Activated CD8-positive, alpha-beta memory T cell treated with anti-CD3 and anti-CD28 coated beads for 36 hours (primary cell): ENCODE measurements around the gene DNLZ. TPM values are rescaled to one million over a fixed set of nuclear protein-coding genes. Genes with fewer than 3 reads are reported as not detected.

Experiments used
- CTCF ChIA-PET: fragments of 350-600 bp; sonication (Branson Sonifier 250); formaldehyde crosslinking; loops from one replicate; lab custom pipeline; 2021; ENCODE audit warnings: antibody characterized with exemption; lab: Charles Lee
- POLR2A ChIA-PET: fragments of 350-600 bp; sonication (Branson Sonifier 250); formaldehyde crosslinking; loops from one replicate; lab custom pipeline; 2021; ENCODE audit warnings: antibody characterized with exemption; lab: Charles Lee
- total RNA-seq, 2 experiments: library from RNA; stranded (reverse); gene quantifications; one replicate each; pipeline ENCODE4 v1.2.3, GENCODE V29; 2021

DNLZ gene
- total RNA-seq, 2 experiments from 2014 or later, result 29.6 to 31.8 TPM

DNA sequence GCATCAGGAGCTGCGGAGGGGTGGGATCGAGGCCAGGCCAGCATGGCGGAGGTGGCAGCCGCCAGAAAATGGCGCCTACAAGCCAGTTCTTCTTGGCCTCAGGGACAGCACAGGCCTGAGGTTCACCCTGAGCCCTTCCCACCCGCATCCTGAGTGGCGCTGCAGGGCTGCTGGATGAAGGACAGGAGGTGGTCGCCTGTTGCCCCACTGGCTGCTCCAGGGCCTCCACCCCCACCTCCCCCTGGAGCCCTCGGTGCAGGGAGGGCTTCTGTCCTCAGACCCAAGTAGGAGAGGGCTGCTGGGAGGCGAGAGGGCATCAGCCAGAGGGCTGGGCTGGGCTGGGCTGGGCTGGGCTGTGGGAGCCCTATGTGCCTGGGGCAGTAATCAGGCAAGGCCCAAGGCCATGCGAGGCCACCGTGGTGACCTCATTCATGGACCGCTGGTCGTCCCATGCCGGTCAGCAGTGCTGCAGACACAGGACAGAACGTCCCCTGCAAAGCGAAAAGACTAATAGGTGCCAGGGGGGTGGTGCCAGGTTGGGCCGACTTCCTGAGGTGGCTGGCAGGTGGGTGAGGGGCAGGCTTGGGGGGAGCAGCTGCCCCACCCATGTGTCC, 22.4 kb downstream of the DNLZ start:
- CTCF ChIA-PET, result no interaction called here
- POLR2A ChIA-PET, result no interaction called here

DNA sequence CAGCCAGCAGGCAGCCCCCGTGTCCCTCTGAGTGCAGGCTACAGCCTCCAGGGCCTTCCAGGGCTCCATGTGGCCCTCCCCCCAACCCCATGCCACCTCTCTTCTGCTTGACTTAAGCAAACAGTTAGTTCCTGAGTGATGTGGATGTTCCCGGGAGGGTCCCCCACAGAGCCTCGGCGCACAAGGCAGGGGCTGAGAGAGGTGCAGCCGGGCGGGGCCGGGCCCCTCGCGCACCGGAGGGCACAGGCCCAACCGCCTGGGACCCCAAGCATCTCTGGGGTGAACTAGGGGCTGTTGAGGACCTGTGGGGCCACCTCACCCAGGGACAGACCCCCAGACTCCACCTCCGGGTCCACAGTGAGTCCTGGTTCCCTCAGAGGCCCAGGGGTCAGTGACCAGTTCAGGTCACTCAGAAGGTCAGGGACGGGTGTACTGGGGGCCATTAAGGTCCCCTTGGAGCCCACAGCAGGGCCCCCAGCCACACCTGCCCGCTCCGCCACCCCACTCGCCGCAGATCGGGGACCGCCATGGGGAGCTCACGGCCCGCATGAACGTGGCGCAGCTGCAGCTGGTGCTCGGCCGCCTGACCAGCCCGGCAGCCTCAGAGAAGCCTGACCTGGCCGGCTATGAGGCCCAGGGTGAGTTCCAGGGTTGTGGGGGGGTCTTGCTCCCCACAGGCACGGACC, 23.0 kb downstream of the DNLZ start:
- CTCF ChIA-PET, result interaction anchor here (0.6 kb wide), 1 partner anchor 199 kb away, joined by 3 read pairs; no protein-coding TSS in a partner anchor

DNA sequence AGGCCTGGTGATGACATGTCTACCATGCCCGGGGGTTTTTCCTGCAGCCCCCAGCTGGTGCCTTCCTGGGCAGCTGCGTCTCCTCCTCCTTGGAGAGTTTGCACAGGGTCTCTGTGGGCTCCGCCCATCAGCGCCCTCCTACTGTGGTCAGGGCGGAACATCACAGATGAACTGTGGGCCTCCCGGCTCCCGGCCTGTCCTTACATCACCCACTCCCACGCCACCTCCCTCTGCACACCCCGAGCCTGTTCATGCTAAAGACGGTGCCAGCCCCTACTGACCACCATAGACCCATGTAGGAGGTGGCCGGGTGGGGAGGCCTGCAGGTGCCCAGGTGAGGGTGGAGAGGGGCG, 23.6 kb downstream of the DNLZ start:
- ChIA-PET POLR2A (no interaction called here), CTCF (interaction anchor here (0.6 kb wide), 1 partner anchor 200 kb away, joined by 3 read pairs; no protein-coding TSS in a partner anchor)

More for the DNA sequence above, 23.0 kb downstream of the DNLZ start:
- POLR2A ChIA-PET, result no interaction called here

DNA sequence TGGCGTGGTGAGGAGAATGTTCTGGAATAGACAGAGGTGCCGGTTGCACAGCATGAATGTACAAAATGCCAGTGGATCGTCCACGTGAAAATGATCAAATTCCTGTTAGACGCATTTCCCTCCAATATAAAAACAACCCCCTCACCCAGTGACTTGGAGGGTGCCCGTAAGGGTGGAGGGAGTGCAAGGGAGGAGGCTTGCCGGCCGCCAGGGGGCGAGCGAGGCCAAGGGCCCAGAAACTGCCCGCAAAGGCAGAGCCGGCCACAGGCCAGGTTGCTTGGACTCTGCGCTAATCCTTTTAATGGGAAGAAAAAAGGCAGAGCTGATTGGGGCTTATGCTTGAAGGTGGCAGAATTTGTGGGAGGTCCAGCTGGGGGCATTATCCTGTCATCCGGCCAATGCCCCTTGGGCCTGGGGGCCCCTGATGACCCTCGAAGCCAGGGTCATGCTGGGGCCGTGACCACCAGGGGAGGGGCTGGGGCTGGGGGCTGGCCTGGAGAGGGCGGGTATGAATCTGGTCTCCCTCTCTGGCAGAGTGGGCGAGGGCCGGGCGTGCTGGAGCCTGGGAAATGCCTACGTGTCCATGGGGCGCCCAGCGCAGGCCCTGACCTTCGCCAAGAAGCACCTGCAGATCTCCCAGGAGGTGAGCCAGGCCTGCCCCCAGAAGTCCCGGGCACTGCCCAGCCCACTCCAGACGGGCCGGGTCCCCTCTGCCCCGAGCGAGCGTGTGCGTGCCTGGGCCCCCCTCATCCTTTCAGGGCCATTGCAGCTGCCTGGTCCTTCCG, 24.2 kb downstream of the DNLZ start:
- ChIA-PET POLR2A (no interaction called here), CTCF (no interaction called here)

DNA sequence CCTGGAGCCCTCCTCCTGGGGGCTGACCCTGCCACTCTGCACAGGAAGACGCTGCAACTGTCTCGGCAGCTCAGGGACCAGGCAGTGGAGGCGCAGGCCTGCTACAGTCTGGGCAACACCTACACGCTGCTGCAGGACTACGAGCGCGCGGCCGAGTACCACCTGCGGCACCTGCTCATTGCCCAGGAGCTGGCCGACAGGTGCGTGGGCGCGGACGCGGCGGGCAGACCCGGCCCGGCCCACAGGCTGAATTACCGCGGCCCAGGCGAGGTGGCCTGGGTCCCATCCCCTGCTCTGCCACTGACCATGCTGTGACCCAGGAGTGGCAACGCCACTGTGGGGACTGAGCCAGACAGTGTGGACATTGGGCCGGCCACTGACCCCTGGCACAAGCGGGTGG, 25.0 kb downstream of the DNLZ start:
- POLR2A ChIA-PET, result interaction anchor here (0.9 kb wide), 1 partner anchor 24 kb away, joined by 3 read pairs; no protein-coding TSS in a partner anchor
- CTCF ChIA-PET, result no interaction called here

DNA sequence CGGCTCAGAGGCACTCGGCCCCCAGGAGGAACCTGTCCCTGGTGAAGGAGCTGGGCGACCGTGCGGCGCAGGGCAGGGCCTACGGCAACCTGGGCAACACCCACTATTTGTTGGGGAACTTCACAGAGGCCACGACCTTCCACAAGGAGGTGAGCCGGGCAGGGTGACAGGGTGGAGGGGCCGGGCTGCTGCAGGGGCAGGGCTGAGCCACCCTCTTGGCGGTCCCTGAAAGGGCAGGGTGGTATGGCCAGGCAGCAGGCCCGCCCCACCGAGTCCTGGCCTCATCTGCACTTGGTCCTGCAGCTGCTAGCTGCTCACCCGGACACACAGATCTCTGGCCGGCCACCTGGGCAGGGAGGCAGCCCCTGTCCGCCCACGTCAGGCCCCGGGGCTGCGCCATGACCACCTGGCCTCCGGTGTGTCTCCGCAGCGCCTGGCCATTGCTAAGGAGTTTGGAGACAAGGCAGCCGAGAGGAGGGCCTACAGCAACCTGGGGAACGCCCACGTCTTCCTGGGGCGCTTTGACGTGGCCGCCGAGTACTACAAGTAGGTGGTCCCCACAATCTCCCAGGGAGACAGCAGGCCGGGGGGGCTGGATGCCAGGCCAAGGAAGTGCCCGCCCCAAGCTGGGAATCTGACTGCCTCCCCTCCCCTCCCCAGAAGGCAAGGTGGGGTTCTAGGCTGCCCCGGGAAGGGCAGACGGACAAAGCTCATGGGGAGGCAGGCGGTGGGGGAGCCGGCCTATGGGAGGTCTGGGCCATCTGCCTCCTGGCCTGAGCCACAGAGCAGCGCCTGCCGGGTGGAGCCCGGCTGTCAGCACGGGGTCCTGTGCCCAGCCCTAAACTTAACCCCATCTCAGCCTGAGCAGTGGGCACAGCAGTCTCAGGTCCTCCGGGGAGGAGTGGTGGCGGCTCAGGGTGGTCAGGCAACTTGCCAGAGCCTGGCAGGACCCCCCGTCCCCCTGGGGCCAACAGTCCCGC, 25.8 kb downstream of the DNLZ start:
- ChIA-PET CTCF (interaction anchor here (1.3 to 1.8 kb wide), 2 partner anchors 8 to 24 kb away, joined by 4 read pairs; no protein-coding TSS in a partner anchor), POLR2A (interaction anchor here (0.5 to 0.9 kb wide), 3 partner anchors 25 to 252 kb away, joined by 3 to 4 read pairs (median 3); partner anchors contain the start of gene DNLZ)

DNA sequence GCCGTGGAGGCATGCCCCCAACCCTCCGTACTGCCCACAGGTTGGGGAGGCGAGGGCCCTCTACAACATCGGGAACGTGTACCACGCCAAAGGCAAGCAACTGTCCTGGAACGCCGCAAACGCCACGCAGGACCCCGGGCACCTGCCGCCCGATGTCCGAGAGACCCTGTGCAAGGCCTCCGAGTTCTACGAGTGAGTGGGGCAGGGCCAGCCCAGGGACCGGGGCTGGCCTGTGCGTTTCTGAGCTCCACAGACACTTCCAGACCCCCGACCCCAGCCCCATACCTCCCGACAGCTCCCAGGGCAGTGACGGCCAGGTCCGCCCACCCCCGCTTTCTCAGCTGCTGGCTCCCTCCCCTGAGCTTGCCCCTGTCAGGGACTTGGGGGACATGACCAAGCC, 26.7 kb downstream of the DNLZ start:
- POLR2A ChIA-PET, result interaction anchor here (0.7 kb wide), 1 partner anchor 27 kb away, joined by 3 read pairs; the partner anchor contains the start of gene DNLZ
- CTCF ChIA-PET, result interaction anchor here (1.3 to 1.8 kb wide), 2 partner anchors 9 to 24 kb away, joined by 4 read pairs; no protein-coding TSS in a partner anchor

DNA sequence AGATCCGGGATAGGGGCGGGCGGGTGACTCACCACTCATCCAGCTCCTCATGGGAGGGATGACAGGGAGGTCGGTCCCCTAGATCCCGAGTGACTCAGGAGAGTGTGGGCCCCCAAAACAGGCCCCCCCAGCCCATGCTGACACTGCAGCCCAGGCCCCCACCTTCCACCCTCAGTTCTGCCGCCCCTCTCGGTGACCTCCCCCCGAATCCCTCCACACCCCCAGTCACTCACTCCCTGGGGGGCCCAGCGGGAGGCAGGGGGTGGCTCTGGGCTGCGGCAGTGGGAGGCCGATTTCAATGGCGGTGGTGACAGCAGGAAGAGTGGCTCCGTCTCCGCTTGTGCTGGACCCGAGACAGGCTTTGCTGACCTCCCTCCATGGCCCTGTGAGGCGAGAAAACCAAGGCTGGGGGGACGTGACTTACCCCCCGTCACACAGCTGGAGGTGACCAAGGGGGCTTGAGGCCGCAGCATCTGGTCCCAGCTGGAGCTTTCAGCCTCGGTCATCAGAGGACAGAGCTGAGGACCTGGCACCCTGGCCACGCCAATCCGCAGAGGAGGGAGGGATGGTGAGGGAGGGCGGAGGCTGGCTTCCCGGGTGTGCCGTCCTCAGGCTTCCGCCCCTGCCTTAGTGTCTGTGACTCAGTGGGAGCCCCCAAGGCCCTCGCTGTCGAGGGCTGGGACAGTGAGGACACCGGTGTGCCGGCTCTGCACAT, 27.2 kb downstream of the DNLZ start:
- ChIA-PET POLR2A (interaction anchor here (0.7 kb wide), 1 partner anchor 28 kb away, joined by 3 read pairs; the partner anchor contains the start of gene DNLZ), CTCF (interaction anchor here (1.8 kb wide), 1 partner anchor 23 kb away, joined by 4 read pairs; no protein-coding TSS in a partner anchor)

DNA sequence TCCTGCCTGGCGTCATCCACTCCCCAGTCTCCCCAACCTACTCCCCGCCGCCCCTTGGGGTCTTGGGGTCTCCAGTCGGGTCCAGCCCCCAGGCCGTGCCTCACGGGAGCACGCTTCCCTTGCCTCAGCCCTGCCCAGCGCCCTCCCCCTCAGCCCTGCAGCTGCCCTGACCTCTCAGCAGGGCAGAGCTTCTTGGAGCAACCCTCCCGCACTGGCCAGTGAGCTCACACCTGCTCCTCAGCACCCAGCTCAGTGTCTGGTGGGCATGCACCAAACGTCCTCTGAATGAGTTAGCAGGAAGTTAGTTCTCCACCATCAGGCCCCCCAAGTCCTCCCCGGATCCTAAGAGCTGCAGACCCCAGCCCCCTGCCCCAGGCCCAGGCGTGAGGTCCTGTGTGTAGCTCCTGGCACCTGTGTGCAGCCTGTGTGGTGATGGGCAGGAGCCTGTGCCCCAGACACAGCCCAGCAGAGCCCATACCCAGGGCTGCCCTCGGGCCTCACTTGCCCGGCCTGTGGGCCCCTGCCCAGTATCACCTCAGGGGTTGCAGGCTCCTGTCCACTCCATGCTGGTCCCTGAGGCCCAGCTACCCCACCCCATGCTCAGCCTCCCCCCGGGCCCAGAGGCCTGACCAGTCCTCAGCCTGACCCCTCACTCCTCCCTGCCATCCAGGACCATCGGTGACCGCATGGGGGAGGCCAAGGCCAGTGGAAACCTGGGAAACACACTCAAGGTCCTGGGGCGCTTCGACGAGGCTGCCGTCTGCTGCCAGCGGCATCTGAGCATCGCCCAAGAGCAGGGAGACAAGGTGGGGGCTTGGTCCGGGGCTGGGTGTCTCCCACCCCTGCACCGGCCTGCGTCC, 28.0 kb downstream of the DNLZ start:
- CTCF ChIA-PET, result no interaction called here

DNA sequence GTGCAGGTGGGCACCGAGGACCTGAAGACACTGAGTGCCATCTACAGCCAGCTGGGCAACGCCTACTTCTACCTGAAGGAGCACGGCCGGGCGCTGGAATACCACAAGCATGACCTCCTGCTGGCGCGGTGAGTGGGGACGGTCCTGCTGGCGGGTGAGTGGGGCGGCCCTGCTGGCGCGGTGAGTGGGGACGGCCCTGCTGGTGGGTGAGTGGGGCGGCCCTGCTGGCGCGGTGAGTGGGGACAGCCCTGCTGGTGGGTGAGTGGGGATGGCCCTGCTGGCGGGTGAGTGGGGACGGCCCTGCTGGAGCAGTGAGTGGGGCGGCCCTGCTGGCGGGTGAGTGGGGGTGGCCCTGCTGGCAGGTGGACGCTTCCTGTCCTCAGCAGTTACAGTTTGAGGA, 29.0 kb downstream of the DNLZ start:
- POLR2A ChIA-PET, result no interaction called here
- CTCF ChIA-PET, result no interaction called here

More for the DNA sequence above, 28.0 kb downstream of the DNLZ start:
- POLR2A ChIA-PET, result no interaction called here

DNA sequence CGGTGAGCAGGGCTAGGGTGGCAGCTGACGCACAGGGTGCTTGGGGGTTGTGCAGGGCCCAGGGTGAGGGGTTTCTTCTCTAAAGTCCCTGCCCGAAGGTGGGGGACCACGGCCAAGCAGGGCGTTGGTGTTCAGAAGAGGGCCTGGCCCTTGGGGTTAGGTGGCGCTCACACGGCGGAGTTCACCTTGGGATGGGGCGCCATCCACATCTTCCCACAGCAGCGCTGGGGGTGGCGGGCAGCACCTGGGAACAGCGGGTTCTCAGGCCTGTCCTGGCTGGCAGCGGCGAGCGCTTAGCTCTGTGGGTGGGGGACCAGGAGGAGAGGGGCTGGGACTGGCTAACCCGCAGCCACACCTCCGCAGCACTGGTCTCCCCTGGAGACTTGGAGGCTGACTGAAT, 30.1 kb downstream of the DNLZ start:
- ChIA-PET CTCF (no interaction called here), POLR2A (no interaction called here)

DNA sequence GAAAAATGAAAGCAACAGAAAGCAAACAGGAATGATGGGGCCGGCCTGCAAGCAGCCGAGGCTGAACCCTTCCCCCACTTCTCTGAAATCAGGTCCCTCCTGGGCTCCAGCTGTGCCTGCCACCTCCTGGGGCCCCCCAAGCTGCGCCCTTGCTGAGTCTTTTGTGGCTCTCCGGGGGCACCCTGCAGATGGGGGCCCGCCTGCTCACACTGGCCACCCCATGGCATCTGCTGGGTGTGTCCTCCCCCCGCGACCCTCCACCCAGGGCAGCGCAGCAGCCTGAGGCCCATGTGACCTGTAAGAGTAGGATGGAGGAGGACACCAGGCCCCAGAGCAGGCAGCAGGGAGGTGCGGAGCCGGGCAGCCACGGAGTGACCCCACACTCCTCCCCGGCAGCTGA, 30.5 kb downstream of the DNLZ start:
- POLR2A ChIA-PET, result no interaction called here
- CTCF ChIA-PET, result no interaction called here

DNA sequence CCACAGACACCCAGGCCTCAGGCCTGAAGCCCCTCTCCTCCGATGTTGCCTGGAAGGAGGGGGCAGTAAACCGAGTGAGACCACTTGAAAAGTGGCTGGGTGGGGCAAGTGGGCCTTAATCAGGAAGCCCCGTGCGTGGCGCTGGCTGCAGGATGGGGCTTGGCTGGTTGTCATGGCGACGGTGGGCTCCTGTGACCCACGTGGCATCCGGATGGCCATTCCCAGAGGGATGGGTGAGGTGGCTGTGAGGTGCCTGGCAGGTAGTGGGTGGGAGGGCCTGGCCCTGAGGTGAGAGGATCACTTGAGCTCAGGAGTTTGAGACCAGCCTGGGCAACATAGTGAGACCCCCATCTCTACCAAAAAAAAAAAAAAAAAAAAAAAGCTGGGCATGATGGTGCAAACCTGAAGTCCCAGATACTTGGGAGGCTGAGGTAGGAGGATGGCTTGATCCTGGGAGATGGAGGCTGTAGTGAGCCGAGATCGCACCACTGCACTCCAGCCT, 31.0 kb downstream of the DNLZ start:
- POLR2A ChIA-PET, result no interaction called here
- CTCF ChIA-PET, result interaction anchor here (0.7 kb wide), 1 partner anchor 85 kb away, joined by 4 read pairs; no protein-coding TSS in a partner anchor

DNA sequence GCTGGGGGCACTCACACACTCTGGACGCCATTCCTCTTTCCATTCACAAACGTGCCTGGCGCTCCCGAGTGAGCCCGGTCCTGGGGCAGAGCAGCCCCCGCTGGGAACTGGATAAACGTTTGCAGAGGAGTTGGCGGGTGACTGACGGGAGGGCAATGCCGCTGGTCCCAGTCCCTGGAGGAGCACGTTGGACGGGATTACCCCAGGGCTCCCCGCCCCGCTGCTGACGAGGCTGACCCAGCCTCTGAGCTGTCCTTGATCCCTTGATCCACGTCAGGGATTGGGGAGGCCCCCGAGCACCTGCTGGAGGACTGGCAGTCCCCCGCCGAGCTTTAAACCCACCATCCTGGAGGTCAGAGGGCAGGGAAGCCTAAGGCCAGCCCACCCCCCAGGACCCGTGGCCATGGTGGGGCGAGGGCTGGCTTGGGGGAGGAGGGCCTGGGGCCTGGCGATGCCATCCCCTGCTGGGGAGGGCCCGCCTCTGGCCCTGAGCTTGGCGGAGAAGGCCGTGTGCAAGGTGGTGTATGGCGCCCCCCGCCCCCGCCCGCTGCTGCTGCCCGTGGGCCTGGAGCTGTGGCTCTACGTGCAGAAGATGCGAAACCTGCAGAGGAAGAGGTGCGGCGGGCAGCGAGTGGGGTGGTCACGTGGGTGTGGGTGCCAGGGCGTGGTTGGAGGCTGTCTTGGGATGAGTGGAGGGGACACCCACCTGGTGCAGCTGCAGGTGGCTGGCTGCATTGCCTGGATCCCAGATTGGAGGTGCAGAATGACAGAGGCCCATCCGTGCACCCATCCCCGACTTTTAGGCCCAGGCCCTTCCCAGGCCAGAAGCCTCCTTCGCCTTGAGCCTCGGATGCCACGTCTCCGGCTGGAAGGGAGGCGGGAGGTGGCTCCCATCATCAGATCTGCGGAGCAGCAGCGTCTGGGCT, 31.7 kb downstream of the DNLZ start:
- CTCF ChIA-PET, result interaction anchor here (0.7 kb wide), 1 partner anchor 86 kb away, joined by 4 read pairs; no protein-coding TSS in a partner anchor
- POLR2A ChIA-PET, result no interaction called here

DNA sequence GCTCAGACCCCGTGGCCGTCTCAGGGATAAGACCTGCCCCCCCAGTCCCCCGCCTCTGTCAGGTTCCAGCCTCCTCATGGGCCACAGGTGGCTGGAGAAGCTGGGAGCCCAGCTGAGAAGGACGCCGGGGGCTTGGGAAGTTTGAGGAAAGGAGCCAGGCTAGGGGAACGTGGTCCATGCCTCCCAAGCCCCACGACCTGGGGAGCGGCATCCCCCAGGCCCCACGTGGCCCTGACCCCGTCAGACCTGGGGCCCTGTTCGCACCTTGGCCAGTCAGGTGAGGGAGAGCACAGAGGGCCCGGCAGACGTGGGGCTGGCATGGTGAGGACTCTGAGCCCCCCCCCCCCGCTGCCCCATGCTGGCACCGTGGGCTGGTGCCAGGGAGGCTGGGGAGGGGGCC, 32.5 kb downstream of the DNLZ start:
- ChIA-PET CTCF (no interaction called here), POLR2A (no interaction called here)
